Left renal cortex interstitium (tissue), 4 donors: Measurements from ENCODE around the gene CCDC190. TPM values are rescaled to one million over a fixed set of nuclear protein-coding genes. Genes with fewer than 3 reads are reported as not detected.
"Not testable (repeated sequence)": the region's sequence is repeated elsewhere in the genome, so short reads cannot be mapped to it uniquely, and the experiment has no call there.

Source experiments
- DNase-seq, 4 donors: peaks; one replicate each; pipeline ENCODE4 v3.0.0-alpha.2; 2013; ENCODE audit warnings: low read depth in 4 of 4, low spot score in 2 of 4, missing footprints in 1 of 4
- polyA plus RNA-seq, 4 donors: library from polyadenylated mRNA; unstranded; fragments of 120-200 nt; gene quantifications; one replicate each; pipeline ENCODE4 v1.2.1, GENCODE V29; 2013; ENCODE audit not compliant: insufficient read length in 4 of 4

The CCDC190 gene
- polyA plus RNA-seq, 4 donors, result 0.16 TPM; not detected in 3

DNA sequence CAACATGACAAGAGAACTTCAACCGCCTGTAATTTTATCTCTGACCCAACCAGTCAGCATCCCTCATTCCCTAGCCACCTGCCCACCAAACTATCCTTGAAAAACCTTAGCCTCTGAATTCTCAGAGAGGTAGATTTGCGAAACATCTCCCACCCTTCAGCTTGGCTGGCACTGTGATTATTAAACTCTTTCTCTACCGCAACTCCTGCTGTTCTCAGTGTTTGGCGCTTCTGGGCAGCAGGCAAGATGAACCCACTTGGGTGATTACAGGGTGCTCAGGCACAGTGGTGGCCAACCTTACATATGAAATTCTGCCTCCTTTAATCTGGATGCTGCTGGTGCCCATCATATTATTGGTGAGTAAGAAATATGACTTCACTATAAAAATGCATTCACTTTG is 22.1 kb downstream of the CCDC190 start:
- DNase-seq, result no peak

DNA sequence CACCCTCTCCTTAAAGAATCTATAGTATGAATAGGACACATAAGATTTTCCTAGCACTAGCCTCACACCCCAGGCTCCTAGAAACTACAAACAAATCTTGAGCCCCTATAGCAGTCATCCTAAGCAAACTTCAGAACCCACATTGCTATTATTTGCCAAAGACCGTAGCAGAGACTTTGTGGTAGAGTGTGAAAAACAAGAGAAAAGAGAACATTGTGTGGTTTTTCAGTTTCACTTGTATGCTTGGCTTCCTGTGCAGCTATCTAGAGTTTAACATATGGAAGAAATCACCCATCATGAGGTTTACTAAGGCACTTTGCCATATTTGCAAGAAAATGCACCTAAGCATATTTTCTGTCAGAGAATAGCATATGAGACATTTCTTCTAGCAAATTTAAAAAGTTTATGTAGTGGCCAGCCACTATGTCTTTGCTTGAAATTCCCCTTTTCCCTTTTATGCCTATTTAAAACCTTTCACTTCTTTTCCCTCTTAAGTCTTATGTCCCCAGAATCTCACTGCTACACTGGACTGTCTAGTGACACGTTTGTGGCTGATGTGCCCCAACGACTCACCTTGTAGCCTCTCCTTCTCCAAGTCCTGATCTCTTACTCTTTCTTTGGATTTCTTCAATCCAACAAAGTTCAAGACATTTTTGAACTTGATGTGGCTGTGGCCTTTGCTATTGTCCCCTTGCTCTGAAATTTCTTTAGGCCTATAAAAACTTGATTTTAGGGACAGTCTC is 25.6 kb downstream of the CCDC190 start:
- no peak for DNase-seq

DNA sequence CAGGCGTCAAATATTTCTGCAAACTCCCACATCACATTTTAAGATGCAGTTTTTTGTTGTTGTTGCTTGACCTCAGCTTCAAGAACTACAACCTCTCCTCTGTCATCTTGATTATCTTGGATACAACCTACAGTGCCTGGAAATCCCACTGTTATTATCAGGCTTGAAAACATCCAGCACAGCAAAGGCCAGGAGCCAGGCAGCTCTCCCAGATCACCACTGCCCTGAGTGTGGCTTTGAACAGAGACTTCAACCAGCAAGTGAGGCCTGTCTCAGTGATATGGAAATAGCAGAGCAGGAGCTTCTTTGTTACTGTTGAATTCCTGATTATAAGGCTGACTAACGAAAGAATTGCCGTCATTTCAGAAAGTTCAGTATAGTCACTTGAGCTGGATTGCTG is 28.5 kb downstream of the CCDC190 start:
- no peak for DNase-seq

DNA sequence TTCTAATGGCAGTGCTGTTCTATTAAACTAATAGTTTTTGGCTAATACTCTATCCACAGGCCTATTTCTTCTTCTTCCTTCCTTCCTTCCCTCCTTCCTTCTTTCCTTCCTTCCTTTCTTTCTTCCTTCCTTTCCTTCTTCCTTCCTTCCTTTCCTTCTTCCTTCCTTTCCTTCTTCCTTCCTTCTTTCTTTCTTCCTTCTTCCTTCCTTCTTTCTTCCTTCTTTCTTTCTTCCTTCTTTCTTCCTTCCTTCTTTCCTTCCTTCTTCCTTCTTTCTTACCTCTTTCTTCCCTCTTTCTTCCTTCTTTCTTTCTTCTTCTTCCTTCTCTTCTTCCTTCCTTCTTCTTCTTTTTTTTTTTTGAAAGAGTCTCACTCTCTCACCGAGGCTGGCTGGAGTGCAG is 31.7 kb downstream of the CCDC190 start:
- DNase-seq, result no peak

DNA sequence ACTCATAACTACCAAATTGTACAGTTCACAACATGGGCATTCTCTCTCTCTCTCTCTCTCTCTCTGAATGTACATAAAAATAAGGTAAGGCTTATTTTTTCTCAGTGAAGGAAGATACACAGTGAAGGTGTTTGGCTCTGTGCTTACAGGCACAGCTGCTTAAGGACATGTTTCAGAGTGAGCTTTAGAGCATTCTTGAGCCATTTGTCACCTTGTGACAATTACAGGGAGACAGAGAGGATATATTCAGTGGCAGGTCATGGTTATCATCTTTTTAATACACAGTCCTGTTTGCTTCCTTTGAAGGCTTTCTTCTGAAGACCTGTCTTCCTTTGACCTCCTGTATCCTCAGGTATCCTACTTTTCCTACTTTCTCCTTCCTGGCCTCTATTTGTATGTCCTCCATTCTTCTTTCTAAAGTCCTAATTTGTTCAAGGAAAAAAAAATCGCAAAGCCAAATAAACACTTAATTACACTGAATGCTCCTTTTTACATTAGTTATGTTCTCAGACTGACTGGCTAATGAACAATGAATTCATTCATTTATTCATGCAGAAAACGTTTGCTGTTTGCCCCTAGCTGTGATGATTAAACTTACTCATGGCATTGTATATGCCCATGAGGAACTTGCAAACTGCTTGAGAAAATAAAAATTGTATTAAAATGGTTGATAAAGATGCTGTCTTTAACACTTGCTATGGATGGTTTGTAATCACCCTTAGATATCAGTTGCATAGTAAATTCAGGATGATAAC is 37.0 kb downstream of the CCDC190 start:
- no peak for DNase-seq

DNA sequence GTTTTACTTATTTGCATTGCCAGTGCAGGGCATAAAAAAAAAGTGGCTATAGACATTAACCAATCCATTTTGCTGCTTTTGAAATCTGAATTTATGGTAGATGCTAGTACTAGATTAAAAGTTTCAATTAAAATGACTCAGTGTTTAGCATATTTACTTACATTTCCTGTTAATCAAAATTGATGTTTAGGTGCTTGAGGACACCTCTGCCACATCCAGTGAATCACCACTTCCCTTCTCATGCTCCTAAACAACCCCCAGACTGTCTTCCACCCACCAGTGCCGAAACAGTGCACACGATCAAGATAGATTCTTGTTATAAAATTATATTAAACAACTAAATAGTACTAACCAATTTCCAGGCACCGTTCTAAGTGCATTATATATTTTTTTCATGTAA is 37.7 kb downstream of the CCDC190 start:
- no peak for DNase-seq

DNA sequence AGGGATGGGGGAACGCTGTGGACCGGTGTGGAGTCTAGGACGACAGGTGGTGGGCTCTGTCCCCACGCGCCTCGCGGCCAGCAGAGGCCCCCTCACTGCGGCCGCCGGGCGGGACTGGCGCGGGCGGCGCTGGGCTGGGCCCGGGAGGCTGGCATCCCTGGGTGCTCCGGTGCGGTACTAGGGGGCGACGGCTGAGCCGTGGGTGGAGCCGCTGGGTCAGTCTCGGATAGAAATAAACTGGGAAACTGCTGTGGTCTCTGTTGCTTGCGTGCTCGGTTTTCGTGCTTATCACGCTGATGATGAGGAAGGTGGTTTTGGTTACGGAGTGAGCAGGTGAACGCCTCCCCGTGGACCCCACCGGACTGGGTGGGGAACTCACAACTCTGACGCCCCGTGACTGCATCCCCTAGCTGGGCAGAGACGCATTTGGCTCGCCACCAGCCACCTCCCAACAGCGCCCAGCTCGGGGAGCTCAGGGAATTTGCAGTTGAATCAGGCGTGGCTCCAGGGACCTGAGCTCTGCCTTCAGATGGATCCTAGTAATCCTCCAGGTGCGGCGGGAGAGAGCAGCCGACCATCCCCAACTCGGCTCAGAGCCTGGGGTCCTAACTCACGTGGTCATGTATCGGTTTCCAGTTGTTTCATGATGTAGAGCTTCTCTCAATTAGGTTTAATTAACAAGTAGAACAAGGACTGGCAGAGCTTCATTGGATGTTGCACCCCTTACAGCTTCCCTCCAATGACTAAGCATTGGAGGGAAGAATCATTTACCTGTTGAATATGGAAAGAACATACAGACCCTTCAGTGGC is 38.4 kb downstream of the CCDC190 start:
- DNase-seq, result no peak

DNA sequence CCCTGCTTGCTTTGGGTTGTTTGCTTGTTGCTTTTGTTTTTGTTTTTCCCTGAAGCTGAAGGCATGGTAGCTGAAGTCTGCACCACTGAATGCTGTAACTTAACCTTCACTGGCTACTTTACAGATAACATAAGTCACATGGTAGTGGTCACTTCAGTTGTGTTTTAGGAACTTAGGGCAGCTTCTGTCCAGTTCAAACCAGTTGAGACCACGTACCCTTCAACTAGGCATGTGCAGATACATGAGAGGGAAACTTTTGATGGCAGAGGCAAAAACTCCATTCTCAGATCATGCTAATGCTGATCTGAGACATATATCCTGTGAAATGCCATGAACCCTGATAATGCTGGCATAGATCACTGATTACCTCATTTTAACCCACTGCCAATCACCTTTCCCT is 42.3 kb downstream of the CCDC190 start:
- not testable (repeated sequence) for DNase-seq

DNA sequence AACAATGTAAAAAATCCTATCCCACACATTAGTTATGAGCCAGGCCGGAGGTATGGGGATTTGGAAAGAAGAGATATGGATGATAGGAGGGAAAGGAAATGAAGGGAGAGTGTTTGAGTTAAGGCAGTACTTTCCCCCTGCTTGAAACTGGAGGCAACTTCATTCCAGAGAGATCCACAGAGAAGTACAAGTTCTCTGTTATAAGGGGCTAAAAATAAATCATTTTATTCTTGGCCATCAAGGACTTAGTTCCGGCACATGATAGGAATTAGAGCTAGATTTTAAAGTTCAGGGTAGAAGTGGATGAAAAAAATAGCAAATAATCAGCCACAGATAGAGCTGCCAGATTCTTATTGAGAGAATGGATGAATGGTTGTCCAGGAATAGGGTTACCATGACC is 42.8 kb downstream of the CCDC190 start:
- not testable (repeated sequence) for DNase-seq

DNA sequence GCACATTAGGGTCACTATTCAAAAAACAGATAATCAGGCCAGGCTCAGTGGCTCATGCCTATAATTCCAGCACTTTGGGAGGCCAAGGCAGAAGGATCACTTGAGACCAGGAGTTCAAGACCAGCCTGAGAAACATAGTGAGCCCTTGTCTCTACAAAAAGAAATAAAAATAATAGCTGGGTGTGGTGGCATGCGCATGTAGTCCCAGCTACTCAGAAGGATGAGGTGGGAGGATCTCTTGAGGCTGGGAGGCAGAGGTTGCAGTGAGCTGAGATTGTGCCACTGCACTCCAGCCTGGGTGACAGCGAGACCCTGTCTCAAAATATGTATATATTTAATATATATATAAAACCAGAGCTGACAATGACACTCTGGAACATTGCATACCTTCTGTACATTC is 48.6 kb downstream of the CCDC190 start:
- DNase-seq, result not testable (repeated sequence)

DNA sequence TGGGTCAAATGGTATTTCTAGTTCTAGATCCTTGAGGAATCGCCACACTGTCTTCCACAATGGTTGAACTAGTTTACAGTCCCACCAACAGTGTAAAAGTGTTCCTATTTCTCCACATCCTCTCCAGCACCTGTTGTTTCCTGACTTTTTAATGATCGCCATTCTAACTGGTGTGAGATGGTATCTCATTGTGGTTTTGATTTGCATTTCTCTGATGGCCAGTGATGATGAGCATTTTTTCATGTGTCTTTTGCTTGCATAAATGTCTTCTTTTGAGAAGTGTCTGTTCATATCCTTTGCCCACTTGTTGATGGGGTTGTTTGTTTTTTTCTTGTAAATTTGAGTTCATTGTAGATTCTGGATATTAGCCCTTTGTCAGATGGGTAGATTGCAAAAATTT is 53.5 kb downstream of the CCDC190 start:
- DNase-seq, result not testable (repeated sequence)

Other genes starting within 250 kb of the CCDC190 start
- 10 to 100 TPM; 17.4 to 25.2 (median 22.3) TPM for gene DDR2, start 228.7 kb downstream of the CCDC190 start, polyA plus RNA-seq
- 10 to 100 TPM; 13.7 to 29.6 (median 19.8) TPM for gene HSD17B7, start 70.5 kb downstream of the CCDC190 start, polyA plus RNA-seq
- 10 to 100 TPM in 3 of 4 donors, 1 to 10 TPM in 1; 8.2 to 13.2 (median 11.9) TPM for gene RGS4, start 208.2 kb upstream of the CCDC190 start, polyA plus RNA-seq